A549 treated with GW870086 at 1 μM for 4 hours (cell line): ENCODE measurements around the gene RWDD1. TPM values are rescaled to one million over a fixed set of nuclear protein-coding genes. Genes with fewer than 3 reads are reported as not detected.

Source experiments
- total RNA-seq: library from RNA; stranded (reverse); fragments of 200-300 nt; extraction: Qiagen RNA extraction; gene quantifications from 5 replicates; pipeline ENCODE4 v1.2.3, GENCODE V29; 2022; ENCODE audit warnings: low read depth

The RWDD1 gene, protein sequence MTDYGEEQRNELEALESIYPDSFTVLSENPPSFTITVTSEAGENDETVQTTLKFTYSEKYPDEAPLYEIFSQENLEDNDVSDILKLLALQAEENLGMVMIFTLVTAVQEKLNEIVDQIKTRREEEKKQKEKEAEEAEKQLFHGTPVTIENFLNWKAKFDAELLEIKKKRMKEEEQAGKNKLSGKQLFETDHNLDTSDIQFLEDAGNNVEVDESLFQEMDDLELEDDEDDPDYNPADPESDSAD
- 24.0 to 42.7 TPM (median 37.2 TPM) in 5 replicates for total RNA-seq

DNA sequence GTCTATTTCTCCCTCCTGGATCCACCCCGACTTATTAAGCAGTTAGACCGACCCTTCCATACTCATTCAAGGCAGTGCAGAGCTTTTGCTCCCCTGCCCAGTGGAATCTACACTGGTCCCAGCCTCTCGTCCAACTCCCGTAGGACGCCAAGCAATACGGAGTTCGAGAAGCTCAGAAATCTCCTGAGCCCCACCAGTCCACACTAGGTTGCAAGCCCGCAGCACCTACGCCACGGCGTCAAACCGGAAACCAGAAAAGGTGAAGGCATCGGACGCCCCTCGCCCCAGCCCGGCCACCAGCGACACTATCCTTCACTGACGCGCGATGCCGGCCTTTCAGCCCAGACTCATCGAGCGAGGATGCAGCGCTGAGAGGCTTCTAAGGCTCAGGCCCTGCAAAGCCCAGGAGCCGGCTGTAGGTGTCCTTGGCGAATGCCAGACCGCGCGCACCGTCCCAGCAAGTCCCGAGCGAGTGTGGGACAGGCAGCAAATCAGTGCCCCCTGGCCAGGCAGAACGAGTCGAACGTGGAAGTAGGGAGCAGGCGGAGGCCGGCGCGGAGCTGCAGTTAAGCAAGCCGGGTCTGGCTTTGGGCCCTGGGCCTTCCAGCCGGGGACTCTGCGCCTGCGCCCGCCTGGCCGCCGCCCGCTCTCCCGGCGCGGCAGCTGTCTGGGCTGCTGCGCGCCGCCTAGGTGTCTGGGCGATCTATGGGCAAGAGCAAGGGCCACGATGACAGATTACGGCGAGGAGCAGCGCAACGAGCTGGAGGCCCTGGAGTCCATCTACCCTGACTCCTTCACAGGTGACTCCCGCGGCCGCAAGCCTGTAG lies at the start of gene RWDD1:
RWDD1 (plus strand) TSS at position 649 of the 827 bp plus-strand sequence; CDS start at position 728, 79 bp downstream.

DNA sequence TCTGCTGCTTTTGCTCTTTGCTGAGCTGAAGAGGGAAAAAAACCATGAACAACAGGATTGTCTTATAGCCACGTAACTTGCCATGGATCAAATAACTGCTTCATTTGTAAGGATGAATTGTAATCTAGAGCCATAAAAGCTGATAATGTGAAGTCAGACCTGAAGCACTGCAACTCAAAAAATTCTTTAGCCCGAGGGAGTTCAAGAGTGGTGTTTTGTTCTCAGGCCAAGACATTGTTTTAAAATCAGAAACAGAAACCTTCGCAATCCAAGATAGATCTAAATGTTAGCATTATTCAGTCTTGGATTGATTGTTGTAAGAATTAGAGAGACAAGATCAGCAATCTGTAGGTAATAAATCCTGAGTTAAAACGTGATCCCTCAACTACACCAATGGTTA lies 25.7 kb upstream of the RWDD1 start, which contains the start of gene TRAPPC3L:
TRAPPC3L (minus strand) TSS at position 34 of the 400 bp plus-strand sequence. CDS start 170 bp downstream, outside the sequence.

DNA sequence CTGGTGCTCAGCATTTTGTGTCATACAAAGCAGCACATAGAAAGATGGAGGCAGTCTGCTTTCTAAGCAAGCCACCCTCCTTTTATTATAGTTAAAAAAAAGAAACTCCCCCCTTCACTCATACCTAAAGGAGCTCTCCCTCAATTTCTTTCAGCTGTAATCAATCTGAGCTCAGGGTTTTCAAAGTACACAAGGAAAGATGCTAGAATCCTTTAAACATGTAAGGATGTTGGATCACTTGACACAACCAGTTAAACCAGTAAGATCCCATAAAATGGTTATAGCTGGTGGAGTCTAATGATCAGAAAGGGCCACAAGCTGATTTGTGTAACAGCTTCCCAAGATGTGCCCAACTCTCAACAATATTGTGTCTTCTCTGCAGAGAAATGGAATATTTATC lies 17.9 kb upstream of the RWDD1 start, which contains the start of gene CALHM4:
CALHM4 (plus strand) TSS at position 301 of the 400 bp plus-strand sequence; CDS start at position 344, 43 bp downstream.

DNA sequence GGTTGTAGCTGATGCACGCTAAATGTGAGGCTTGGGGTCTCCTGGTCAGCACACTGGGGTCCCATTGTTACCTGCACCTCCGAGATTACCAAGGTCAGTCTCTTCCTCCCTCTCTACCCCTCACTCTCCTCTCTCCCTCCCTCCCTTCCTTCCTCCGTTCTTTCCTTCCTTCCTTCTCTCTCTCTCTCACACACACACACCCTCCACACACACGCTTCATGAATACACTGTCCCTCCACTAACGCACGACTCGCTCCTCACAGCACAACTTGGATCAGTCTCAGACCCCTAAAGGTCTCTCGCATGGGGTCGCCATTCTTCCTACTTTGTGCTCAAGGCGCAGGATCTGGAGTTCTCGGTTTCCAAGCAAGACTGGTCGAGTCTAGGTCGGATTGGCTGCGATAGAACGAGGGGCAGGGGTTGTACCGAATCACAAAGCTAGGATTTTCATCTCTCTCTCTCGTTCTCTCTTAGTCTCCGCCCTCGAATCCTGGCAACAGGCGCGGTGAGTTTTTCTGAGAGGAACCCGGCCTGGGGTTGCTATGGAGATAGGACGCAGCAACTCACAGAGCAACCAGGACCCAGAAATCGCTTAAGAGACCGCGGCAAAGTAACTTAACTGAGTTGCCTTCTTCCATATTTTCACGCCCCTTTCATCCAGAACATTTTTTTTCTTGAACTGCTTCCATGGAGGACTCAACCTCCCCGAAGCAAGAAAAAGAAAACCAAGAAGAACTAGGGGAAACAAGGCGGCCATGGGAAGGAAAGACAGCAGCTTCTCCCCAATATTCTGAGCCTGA lies 44.8 kb downstream of the RWDD1 start, which contains the start of gene RSPH4A:
RSPH4A (plus strand) TSS at position 543 of the 800 bp plus-strand sequence; CDS start at position 688, 145 bp downstream.

Other genes starting within 250 kb of the RWDD1 start
- gene DSE, start 200.6 kb upstream of the RWDD1 start, total RNA-seq: 11.1 to 15.3 TPM (median 14.7 TPM) in 5 replicates
- gene CALHM6, start 110.1 kb upstream of the RWDD1 start, total RNA-seq: 0.34 TPM in 1 of 5 replicates, not detected in the others
- 0.02 to 0.10 TPM (median 0.05 TPM) in 5 replicates for gene CALHM5, start 59.9 kb upstream of the RWDD1 start, total RNA-seq
- not detected in 5 replicates for gene TRAPPC3L, start 25.8 kb upstream of the RWDD1 start, total RNA-seq
- gene CALHM4, start 17.8 kb upstream of the RWDD1 start, total RNA-seq: not detected in 5 replicates
- 0.19 to 0.27 TPM (median 0.24 TPM) in 5 replicates for gene RSPH4A, start 45.0 kb downstream of the RWDD1 start, total RNA-seq
- gene ZUP1, start 97.3 kb downstream of the RWDD1 start, total RNA-seq: 6.4 to 8.0 TPM (median 7.7 TPM) in 5 replicates
- 0.46 to 1.9 TPM (median 1.7 TPM) in 5 replicates for gene KPNA5, start 109.7 kb downstream of the RWDD1 start, total RNA-seq
- gene FAM162B, start 194.2 kb downstream of the RWDD1 start, total RNA-seq: not detected in 5 replicates